ENCODE data around the gene SNTB2.

Gene SNTB2

DNA sequence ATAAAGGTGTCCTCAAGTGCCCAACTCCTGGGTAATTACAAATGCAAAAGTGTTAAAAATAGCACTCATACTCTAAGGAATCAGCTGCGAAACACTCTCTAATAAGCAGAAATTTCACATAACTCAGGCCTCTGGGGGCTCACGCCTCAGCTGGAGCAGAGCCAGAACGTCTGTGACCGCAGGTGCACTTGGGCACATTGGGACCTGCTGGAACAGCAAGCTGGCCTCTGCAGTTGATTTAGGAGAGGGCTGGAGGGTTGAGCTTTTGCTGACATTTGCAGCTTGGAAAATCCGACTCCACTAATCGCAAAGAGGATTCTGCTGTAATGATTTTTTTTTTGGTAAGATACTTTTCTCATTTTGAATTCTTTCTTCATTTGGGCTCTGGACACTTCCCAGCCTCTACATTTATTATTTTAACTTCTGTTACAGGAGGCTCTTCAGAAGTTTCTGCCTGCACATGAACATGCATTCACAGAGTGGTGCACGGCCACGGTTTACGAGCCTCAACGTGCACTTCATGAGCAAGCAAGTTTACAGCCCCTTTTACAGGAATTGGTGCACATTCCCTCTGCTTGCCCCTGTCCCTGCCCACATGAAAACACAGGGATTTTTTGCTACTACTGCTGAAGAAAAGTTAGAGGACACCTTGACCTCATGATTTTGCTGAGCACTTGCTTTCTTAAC, 4.1 kb upstream of the SNTB2 start:
- no peak for DNase-seq

DNA sequence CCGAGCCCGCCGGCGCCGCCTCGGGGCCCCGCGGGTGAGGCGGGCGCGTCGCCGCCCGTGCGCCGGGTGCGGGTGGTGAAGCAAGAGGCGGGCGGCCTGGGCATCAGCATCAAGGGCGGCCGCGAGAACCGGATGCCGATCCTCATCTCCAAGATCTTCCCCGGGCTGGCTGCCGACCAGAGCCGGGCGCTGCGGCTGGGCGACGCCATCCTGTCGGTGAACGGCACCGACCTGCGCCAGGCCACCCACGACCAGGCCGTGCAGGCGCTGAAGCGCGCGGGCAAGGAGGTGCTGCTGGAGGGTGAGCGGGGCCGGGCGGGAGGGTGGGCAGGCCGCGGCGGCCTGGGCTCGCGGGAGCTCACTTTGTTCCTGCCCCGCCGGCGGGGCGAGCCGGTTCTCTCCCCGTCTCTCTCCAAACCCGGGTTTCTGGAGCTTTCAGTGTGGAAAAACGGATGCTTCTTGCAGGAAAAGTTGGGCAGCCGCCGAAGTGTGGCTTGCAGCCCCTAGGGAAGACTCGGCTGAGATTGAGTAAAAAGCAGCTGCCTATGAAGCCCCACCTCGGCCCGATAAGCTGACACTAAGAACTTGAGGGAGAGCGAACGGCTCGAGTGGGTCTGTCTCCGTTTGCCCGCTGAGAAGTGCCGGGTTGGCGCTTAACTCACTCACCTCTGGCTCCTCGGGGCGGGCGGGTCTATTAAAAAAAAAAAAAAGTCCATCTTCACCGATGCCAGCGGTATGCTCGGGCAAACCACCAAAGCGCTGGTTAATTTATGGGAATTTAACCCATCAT, 677 bp downstream of the SNTB2 start:
- peak; percentile 47 for DNase-seq

DNA sequence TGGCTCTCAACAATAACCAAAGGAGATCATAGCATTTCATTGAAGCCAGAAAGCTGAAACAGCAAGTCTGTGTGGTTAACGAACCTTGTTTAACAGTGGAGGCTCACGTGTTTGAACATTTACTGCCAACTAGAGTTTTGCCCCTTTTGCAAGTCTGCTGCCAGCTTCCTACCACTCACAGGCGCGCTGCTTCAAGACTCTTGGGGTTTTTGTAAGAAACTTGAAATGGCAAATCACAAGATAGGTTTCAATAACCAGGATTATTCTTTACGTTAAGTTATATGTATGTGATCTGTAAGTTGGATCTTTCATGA, 1.2 kb downstream of the SNTB2 start:
- peak; percentile 45 for DNase-seq

DNA sequence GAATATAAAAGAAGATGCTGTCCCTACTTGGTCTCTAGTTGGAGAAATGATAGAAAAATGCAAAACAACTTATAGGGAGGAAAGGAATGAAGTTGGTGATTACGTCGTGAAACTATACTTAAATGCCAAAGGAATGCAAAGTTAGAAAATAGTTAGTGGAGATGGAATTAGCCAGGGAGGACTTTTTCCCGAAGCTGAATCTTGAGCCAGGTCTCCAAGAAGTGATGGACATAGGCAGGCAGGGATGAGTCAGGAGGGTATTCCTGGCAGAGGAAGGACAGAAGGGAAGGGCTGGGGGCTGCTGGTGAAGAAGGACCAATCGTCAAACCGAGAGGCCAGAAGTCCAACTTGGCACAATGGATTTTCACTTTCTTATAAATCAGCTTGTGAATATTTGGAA, 1.8 kb downstream of the SNTB2 start:
- DNase-seq: no peak

DNA sequence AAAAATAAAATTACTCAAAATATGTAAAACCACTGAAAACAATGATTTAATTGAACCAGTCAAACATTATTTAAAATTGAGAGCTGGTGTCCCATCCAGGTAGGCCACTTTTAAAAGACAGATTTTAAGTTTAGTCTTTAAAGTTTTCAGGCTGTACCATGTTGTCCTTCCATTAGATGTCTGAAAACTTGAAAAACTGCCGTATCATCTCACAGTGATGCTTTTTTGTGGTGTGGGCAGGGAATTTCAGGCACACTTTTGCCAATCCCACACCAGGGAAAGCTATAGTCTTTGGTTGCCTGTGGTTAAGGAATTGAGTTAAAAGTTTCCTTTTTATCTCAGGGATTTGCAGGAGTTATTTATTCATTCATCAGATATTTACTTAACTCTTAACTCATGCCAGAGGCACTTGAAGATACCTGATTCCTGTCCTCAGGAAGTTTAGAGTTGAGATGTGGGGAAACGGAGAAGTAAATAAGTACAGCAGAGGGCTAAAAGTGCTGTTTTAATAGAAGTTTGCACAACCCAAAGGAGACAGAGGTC, 3.2 kb downstream of the SNTB2 start:
- DNase-seq: no peak

DNA sequence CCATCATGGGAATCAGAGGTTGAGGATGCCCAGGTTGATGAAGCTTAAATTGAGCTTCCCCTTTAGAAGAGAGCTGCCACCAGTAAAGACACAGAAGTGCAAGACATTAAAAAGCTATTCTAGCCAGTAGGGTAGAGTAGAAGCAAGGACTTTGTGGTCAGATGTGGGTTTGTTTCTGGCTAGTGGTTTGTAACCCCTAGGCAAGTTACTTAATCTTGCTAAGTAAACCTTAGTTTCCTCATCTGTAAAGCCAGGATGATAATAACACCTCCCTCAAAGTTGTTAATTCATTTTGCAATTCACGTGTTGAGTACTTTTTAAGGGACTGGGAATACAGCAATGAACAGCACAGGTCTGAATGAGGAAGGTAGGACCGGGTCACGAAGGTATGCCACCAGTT, 3.6 kb downstream of the SNTB2 start:
- peak; percentile 11 for DNase-seq

DNA sequence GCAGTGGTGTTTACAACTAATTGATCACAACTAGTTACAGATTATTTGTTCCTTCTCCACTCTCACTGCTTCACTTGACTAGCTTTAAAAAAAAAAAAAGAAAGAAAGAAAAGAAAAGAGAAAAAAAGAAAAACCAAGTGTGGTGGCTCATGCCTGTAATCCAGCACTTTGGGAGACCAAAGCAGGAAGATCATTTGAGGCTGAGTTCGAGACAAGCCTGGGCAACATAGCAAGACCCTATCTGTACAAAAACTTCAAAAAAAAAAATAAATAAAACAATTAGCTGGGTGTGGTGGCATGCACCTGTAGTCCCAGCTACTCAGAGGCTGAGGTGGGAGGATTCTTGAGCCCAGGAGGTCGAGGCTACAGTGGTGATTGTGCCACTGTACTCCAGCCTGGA, 4.2 kb downstream of the SNTB2 start:
- DNase-seq: no peak

DNA sequence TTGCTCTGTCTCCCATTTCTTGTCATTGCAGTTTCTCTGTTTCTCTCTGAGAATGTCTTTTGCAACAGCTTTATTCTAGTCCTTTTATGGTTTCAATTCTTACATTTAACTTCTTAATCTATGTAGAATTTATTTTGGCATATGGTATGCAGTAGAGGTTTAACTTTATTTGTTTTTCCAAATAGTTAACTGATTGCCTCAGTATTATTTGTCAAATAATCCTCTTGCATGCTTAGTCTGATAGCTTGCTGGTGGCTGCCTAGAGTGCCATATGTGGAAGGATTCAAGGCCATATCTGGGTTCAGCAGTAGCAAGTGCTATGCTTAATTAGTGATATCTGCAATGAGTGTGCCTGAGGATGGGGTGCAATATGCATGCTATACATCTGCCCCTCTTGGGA, 6.9 kb downstream of the SNTB2 start:
- no peak for DNase-seq

DNA sequence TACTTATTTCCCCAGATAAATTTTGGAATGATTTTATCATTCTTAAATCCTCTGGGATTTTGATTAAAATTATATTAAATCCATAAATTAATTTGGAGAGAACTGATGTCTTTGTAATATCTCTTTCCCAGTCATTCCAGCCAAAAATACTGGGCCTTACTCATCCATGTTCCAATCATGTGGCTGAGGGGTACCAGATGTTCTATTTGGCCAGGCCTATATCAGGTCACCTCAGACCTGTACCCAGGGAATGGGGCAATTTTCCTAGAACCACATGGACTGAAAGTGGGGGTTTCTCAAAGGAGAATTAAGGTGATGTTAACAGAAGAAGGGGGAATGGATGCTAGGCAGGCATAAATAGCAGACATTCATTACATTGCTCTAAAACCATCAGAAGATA, 7.5 kb downstream of the SNTB2 start:
- DNase-seq: no peak

DNA sequence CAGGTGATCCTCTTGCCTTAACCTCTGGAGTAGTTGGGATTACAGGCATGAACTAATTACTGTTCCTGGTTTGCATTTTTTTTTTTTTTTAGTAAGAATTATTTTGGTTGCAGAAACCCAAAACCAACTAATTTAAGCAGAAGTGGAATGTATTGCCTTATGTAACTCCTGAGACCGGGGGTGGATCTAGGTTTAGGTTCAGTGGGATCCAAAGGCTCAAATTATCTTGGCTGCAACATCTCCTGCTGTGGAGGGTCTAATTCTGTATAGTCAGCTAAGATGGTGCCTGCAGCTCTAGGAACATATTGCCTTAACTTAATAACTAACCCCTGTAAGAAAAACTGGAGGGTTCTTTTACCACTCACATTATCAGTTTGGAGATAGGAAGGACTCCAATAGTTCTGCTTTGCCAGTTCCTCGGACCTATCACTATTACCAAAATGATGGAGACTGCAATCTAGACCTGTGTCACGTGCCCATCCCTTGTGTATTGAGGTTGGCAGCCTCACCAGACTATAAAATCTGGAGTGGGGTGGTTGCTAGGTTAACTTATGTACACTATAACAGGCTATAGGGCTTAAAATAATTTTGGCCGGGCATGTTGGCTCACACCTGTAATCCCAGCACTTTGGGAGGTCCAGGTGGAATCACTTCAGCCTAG, 8.5 kb downstream of the SNTB2 start:
- no peak for DNase-seq

DNA sequence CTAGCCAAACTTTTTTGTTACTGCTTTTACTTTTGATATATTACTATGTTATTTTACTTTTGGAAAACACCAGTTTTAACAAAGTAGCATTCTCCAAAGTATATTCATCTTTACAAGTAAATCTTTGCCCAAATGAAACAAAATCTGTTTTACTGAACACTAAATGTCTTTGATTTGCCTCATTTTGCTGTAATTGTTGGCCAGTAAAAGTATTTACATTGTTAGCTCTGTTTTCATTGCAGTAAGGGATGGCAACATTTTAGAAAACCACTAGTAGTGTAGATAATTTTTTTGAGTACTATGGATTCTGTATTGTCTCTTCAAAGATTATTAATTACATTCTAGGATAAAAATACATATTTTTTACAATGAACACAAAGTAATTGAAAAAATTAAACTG, 10.6 kb downstream of the SNTB2 start:
- no peak for DNase-seq

DNA sequence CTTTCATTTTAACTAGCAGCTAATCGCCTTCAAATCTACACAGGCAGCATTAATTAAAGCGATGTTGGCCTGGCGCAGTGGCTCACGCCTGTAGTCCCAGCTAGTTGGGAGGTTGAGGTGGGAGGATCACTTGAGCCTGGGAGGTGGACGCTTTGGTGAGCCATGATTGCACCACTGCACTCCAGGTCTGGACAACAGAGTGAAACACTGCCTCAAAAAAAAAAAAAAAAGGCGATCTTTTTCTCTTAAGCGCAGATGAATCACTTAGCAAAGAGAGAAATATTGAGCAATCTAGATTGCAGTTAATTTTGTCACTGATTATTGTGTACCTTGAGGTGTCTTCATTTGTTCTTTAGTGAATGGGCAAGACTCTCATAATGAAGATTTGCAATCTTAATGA, 12.4 kb downstream of the SNTB2 start:
- no peak for DNase-seq

DNA sequence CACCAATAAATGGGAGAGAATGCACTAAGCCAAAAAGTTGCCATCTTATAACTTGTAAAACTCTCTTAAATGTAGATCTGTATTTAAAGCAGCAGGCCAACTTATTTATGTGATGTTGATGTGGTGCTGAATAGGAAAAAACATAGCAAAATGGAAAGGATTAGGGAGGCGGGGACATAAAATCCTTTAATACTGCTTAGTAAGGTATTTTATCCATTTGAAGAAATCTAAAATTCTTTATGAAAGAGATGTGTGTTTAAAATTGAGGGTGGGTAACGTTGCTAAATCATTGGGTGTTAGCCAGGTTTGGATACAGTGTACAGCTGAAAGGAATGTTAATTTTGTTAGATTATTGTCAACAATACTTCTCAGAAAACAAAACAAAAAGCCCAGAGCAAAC, 14.3 kb downstream of the SNTB2 start:
- no peak for DNase-seq

DNA sequence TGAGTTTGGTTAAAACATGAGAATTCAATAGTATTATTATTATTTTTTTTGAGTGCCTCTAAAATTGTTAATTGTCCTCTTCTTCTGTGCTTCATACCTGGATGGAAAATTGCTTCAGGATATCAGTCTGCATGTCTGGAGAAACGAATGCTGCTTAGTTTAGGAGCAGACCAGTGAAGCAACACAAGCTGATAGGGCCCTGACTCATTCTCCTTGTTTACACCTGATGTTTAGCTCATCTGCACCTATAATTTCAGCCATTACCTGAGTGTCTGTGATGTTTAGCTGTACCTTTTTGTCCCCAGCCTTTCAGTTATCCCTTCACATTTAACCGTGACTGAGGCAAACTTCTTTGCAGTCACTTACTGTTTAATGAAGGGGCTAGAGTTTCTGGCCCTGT, 14.8 kb downstream of the SNTB2 start:
- DNase-seq: no peak

DNA sequence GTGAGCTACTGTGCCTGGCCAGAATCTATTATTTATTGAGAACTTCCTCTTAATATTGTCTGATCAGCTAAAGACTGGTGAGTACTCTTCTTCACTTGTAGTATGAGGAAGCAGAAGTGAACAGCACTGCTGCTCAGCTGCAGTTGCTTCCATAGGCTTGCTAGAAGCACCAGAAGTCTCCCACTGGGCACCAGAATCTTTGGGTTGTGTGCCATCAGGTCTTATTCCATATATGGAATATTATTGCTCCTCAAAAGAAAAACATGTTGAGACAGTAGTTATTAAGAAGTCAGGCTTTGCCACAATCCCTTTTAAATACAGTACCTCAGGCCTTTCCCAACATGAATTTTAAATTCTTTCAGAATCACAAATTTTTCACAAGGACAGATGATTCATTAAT, 17.2 kb downstream of the SNTB2 start:
- no peak for DNase-seq

DNA sequence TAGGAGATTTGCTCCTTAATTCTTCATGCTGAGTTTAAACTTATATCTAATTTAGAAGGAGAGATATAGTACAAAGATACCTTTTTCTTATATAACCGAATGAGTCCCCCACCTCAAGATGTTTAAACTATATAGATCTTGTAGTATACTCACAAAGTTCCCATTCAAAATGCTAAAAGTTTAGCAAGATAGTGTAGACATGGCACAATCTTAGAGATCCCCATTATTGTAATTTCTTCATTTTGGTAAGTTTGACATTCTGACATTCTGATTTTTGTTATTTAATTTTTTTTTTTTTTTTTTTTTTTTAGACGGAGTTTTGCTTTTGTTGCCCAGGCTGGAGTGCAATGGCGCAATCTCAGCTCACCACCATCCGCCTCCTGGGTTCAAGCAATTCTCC, 22.8 kb downstream of the SNTB2 start:
- no peak for DNase-seq

DNA sequence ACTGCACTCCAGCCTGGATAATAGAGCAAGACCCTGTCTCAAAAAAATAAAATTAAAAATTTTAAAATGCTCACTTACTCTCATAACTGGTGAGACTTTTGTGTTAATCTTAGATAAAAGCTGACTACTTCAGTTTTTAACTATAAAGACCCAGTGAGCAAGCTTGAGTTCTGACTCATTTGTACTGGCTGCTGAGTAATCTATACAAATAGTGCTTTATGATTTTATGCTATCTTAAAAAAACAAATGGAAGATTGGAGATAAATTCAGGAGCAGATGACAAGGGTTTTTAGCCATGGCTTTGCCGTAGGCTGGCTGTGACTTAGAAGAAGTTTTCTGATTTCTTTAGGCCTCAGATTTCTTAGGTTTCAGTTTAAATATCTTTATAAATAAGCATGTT, 30.5 kb downstream of the SNTB2 start:
- DNase-seq: no peak

DNA sequence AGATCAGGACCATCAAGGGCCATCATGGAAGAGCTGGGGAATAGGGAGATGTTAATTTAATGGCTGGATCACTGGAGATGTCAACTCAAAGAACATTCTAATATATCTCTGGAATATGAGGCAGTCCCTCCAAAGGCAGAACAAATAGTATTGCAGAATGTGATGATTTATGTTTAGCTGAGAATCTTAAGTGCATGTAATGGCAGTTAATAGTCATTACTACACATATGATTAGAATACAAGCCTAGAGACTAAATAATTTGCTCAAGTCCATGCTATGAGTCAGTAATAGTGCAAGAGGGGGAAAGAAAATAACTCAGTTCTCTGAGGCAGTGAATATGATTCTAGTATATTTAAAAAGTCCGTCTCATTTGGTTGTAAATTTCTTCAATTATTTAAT, 32.3 kb downstream of the SNTB2 start:
- no peak for DNase-seq

DNA sequence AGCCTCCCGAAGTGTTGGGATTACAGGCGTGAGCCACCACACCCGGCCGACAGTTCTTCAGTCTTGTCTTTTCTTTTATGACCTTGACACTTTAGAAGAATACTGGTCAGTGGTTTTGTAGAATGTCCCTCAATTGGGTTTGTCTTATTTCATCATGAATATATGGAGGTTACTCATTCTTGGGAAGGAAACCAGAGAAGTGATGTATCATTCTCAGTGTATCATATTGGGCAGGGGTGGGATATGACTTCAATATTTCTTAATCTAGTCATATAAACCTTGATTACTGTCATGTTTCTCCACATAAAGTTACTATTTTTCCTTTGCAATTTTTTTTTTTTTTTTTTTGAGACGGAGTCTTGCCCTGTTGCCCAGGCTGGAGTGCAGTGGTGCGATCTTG, 36.9 kb downstream of the SNTB2 start:
- no peak for DNase-seq

DNA sequence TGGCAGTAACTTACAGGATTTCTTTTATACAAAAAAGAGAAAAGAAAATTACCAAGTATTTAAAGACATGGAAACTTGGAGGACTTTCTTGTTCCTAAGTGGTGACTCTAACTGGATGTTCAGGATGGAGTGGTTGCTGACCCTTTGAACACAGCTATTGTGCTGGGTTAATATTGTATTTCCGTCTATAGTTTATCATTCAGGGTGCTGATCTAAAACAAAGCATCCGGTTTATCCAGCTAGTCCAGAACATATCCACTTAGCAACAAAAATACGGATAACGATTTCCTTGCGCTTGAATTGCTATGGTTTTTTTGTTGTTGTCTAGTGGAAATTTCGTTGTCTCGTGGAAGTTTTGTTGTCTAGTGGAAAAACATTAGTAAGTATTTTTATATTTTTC, 38.2 kb downstream of the SNTB2 start:
- no peak for DNase-seq

DNA sequence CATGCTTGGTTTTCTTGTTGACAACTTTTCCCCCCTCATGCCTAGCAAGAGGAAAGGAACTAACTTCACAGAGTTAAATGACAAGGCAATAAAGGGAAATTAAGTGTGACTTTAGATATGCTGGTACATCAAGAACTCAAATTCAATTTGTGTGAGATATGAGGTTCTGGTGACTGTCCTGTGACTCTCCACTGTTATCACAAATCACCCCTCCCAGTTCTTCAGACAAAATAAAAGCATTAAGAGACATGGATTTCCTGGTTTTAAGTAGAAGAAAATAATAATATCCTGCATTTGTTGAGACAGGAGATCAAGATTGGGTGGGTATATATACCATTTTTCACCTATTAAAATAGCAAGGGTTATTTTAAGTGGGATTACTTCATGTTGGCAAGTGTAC, 46.2 kb downstream of the SNTB2 start:
- DNase-seq: no peak

DNA sequence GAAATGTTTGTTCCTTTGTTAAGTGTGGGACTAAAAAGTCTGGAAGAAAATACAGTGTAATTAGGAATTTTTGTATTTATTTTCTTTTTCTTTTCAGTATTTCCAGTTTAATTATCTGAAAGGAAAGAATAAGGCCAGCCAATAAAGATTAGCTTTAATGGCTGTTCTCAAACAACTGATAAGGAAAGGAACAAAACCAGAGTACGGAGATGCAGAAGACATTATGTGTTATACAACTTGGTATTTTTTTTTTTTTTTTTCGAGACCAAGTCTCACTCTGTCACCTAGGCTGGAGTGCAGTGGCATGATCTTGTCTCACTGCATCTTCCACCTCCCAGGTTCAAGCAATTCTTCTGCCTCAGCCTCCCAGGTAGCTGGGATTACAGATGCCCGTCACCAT, 47.5 kb downstream of the SNTB2 start:
- no peak for DNase-seq

DNA sequence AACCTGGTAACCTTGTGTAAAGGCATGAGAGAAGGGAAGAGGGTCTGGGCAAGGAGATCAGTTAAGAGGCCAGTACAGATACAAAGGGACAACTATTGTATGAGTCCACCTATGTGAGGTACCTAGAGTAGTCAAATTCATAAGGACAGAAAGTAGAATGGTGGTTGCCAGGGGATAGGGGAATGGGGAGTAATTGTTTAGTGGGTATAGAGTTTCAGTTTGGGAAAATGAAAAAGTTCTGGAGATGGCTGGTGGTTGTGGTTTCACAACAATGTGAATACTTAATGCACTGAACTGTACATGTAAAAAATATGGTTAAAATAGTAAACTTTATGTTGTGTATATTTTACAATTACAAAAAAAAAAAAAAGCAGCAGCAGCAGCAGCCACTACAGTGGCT, 49.4 kb downstream of the SNTB2 start:
- DNase-seq: no peak

DNA sequence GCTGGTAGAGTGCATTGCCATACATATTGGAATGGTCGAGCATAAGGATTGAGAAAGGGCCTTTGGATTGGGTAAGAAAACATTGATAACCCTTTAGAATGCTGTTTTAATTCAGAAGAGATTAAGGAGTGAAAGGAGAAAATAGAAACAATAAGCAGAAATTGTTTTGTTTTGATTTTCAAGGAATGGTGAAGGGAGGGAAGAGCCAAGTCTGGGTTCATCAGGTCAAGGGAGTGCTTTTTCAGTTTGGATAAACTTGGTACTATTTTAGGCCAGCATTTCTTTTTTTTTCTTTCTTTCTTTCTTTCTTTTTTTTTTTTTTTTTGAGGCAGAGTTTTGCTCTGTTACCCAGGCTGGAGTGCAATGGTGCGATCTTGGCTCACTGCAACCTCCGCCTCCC, 50.3 kb downstream of the SNTB2 start:
- DNase-seq: no peak

Measured in CD4-positive, alpha-beta T cell treated with Interleukin-10 for 1 hour (primary cell).